HG03066 (cell line): ENCODE measurements around the gene FPGS.
"Not testable (repeated sequence)": the region's sequence is repeated elsewhere in the genome, so short reads cannot be mapped to it uniquely, and the experiment has no call there.

Experiments
- ATAC-seq: cut with Tn5 transposase; IDR thresholded peaks from one replicate; pipeline ENCODE4 v1.9.1; 2021; ENCODE audit warnings: low read depth; ENCODE audit not compliant: unreplicated experiment

Gene FPGS, protein sequence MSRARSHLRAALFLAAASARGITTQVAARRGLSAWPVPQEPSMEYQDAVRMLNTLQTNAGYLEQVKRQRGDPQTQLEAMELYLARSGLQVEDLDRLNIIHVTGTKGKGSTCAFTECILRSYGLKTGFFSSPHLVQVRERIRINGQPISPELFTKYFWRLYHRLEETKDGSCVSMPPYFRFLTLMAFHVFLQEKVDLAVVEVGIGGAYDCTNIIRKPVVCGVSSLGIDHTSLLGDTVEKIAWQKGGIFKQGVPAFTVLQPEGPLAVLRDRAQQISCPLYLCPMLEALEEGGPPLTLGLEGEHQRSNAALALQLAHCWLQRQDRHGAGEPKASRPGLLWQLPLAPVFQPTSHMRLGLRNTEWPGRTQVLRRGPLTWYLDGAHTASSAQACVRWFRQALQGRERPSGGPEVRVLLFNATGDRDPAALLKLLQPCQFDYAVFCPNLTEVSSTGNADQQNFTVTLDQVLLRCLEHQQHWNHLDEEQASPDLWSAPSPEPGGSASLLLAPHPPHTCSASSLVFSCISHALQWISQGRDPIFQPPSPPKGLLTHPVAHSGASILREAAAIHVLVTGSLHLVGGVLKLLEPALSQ

GRCh38 chr9:127802576-127803443, at the start of gene FPGS:
TSS of gene FPGS (plus strand) at chr9:127802882. CDS start at chr9:127802925, 43 bp downstream.
- ATAC-seq, result peak; percentile 79

DNA sequence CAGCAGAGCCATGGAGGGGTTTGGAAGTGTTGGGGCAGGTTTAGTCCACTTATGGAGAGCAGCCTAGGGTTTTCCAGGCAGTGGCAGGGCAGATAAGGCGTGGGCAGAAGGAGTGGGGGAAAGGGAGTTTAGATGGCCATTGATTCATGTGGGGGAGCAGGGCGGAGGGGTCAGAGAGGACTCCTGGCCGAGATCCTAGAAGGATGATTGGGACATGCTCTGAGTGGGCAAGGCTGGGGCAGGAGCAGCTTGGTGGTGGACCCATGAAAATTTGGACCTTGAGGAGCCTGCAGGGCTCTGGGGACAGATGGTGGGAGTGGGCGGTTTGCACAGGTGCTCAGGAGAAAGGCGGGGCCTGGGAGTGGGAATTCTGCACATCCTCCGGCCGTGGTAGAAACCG, 49.5 kb upstream of the FPGS start:
- no peak for ATAC-seq

DNA sequence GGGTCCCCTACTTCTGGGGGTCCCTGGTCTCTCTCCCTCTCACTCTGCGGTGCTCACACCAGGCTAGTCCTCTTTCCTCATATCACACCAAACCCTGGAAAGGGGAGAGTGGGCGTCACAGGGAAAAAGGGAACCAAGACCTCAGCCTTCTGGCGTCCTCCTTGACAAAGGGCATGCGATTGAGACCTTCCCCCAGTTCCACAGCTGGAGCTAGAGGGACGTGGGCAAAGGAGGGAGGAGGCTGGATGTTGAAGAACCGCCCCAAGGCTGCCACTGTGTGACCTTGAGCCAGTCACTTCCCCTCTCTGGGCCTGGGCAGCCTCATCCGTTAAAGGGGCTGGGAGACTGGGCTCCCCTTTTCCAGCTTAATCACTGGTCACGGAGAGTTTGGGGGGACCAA, 49.1 kb upstream of the FPGS start:
- ATAC-seq, result no peak

DNA sequence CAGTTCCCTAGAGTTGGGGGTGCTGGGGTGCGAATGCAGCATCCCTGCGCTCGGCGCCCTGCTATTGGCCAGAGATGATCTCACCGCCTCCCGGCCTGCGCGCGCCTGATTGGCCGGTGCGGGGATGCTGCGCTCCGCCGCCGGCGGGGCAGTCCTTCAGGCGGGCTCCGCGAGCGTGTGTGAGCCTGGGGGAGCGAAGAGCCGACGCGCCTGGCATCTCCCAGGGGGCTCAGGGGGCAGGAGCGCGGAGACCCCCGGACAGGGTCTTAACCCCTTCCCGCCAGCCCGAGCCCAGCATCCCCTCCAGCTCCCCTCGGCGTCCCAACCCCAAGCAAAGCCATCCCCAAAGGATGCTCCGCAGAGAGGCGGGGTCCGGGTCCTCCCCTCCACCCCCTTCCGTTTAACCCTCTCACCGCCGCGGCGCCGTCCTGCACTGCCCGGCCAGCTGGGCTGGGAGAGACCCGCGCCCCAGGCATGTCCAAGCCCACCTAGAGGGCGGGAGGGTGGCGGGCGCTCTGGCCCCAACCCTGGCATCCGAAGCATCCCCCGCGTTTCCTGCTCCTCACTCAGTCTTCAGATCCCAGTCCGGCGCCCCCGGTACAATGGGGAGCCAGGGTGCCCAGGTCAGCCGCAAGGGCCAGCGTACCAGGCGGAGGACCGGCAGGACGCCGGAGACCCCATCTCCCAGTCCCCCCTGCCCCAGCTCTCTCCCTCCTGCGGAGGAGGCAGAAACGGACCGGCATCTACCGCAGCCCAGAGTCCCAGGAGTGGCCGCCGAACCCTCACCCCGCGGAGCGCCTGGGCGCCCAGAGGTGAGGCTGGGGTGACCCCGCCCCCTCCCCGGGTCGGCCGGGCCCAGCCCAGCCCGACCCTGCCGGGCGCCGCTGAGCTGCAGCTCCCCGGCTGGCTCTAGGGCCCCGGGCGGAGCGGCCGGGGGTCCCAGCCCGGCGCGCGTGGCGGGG, 48.3 kb upstream of the FPGS start:
- no peak for ATAC-seq

DNA sequence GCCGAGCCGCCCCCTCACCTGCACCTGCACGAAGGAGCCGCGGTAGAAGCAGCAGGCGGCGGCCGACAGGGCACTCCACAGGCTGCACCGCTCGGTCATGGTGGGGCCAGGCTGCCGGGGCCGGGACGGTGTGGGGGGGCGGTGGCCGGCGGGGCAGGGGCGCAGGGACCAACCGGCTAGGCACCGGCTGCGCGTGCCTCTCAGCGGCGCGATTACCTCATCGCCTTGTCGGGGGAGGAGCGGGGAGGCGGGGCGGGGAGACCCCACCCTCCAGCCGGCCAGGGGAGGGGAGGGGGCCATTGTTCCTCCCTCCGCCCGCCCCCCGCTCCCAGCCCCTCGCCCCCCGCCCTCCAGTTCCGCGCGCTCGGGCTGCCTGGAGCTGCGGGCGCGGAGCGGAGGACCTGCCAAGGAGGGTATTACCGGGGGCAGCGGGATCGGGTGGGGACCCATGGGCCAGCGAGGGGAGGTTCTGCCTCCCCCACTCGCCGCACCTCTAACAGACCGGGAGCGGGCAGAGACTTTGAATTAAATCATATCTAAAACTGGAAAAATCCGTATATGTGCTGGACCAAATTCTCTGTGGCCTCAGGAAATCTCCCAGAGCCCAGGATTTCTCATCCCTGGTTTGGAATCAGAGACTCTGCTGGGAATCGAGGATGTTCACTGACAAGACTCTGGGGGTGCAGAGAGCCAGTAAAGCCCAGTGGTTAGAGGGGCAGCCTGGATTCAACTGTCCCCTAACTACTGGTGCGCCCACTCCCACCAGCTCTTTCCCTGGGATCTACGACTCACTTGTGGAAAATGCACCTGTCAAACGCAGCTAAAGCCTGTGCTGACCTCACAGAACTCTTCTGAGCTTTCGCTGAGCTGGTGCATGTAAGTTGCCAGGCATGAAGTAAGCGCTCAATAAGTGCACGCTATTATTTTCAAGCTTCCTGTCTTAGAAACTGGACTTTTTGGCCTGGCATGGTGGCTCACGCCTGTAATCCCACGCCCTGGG, 47.3 kb upstream of the FPGS start:
- no peak for ATAC-seq

DNA sequence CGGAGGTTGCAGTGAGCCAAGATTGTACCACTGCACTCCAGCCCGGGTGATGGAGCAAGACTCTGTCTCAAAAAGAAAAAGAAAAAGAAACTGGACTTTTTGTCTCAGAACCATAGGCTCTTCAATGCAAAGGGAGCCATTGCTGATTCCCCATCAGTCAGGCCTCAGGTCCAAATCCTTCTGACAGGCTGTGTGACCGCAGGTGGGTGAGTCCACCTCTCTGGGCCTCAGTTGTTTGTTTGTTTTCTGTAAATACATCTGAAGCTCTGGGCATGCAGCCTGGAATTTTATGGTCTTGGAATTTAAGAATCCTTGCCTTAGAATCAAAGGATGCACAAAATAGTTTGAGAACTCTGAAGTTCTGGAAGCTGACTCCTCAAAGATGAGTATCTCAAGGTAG, 46.4 kb upstream of the FPGS start:
- no peak for ATAC-seq

- not testable (repeated sequence) for ATAC-seq
These were observed 45.9 kb upstream of the FPGS start for GRCh38 chr9:127756776-127757175.

GRCh38 chr9:127758843-127759242, 43.8 kb upstream of the FPGS start:
- ATAC-seq, result no peak

DNA sequence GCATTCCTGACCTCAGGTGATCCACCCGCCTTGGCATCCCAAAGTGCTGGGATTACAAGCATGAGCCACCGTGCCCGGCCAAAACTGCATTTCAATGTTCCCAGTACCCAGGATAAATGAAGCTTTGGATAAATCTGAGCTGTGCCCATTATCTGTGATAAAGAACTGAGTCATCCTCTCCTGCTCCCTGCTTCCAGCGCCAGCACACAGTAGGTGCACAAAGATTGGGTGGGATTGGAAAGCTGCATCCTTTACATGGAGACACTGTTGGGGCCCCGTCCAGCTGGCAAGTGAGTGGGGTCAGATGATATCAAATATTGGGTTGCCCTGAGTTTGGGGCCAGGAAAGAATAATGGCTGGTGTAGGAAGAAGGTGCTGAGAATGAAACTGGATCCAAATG, 41.6 kb upstream of the FPGS start:
- ATAC-seq, result no peak

DNA sequence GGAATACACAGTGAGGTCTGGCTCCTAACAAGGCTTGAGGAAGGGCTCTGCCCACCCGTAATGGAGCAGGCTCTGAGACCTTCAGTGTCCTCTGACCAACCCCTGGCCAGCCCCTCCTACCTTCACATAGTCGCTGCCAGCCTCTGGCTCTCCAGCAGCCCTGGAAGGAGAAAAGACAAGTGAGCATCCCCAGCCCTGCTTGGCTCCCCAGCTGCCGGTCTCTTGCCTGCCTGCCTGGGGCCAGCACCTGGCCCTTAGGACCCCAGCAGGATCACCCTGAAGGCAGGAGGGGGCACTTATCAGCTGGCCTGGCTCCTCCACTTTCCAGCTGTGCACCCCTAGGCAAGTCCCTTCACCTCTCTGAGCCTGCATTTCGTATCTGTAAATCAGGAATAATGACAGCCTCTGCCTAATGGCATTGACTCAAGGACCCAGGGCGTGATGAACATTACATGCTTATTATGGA, 41.2 kb upstream of the FPGS start:
- ATAC-seq, result no peak

GRCh38 chr9:127762111-127762676, 40.5 kb upstream of the FPGS start:
- no peak for ATAC-seq

GRCh38 chr9:127763918-127764384, 38.7 kb upstream of the FPGS start:
- ATAC-seq, result no peak

DNA sequence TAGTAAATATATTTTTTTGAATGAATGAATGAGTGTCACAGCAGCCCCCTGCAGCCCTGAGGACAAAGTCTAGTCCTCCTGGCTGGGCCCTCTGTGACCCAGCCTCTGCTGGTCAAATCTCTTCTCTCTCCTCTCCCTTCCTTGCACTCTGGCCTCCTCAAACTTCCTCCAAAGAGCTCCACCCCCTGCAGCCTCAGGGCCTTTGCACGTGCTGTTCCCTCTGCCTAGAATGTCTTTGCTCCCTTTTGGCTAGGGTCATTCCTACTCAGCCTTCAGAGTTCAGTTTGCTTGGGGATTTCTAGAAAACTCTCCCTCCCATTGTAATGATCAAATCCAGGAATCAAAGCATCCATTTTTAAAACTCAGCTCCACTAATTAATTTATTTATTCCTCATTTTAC, 37.3 kb upstream of the FPGS start:
- ATAC-seq, result no peak

GRCh38 chr9:127767410-127767809, 35.3 kb upstream of the FPGS start:
- ATAC-seq, result no peak

DNA sequence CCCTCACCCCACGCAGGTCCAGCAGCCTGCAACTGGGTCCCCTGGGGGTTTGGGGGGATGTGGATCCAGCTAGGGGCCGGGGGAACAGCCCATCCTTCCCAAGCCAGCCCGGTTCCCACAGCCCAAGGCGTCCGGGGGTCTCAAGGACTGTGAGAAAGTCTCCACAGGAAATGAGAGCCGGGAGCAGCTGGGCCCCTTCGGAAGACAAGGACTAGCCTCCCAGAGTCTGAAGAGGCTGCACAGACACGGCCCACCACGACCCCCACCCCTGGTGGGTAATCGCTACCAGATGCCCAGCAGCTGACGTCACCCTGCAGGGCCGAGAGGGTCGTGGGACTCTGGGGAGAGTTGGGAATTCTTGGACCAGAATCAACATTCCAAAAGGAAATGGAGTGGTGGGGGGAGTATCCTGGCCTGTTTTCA, 34.8 kb upstream of the FPGS start:
- ATAC-seq, result no peak

- ATAC-seq, result no peak
These were observed 34.0 kb upstream of the FPGS start for GRCh38 chr9:127768698-127769097.

DNA sequence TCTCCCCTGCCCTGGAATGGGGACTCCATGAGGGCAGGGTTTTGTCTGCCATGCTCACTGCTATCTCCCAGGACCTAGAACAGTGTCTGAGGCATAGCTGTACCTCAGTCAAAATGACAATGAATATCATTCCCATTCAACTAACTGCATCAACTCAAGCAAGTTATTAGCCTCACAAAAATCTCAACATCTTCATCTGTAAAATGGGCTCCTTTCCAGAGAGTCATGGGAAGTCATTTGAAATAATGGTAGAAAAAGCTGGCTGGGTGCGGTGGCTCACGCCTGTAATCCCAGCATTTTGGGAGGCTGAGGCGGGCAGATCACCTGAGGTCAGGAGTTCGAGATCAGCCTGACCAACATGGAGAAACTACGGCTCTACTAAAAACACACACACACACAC, 33.6 kb upstream of the FPGS start:
- ATAC-seq, result no peak

- no peak for ATAC-seq
These were observed 32.6 kb upstream of the FPGS start for GRCh38 chr9:127769929-127770582.
